ENCODE results near the gene PI4KA.

GRCh38 chr22:20803696-20804324, 54.8 kb downstream of the PI4KA start:
- TF ChIP-seq CTCF (IDR thresholded peaks at IDR 0.05): peak; percentile 48 to 73 (median 52)
- TF ChIP-seq POLR2A (IDR thresholded peaks at IDR 0.05): no peak

Measured in right lobe of liver (tissue), 4 donors.